ENCODE results near the gene ARX.

DNA sequence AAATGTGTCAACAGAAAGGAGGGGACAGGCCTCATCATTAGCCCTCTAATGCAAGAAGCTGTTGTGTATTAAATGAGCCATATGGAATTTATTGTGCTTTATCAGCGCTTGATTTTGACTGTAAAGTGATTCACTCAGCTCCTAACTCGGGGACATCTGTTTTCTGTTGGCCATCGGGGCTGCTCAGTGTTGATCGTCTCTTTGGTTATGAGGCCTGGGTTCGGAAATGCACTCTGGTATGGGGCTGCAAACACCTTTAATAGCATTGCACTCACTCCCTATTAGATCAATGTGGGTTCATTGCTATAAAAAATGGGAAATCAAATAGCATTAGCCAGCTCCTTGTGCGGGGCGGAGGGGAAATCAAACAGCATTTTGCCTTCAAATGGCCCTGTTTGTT is 6.4 kb downstream of the ARX start:
- TF ChIP-seq, protein P1, sequence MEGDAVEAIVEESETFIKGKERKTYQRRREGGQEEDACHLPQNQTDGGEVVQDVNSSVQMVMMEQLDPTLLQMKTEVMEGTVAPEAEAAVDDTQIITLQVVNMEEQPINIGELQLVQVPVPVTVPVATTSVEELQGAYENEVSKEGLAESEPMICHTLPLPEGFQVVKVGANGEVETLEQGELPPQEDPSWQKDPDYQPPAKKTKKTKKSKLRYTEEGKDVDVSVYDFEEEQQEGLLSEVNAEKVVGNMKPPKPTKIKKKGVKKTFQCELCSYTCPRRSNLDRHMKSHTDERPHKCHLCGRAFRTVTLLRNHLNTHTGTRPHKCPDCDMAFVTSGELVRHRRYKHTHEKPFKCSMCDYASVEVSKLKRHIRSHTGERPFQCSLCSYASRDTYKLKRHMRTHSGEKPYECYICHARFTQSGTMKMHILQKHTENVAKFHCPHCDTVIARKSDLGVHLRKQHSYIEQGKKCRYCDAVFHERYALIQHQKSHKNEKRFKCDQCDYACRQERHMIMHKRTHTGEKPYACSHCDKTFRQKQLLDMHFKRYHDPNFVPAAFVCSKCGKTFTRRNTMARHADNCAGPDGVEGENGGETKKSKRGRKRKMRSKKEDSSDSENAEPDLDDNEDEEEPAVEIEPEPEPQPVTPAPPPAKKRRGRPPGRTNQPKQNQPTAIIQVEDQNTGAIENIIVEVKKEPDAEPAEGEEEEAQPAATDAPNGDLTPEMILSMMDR (IDR thresholded peaks at IDR 0.05) = no peak
- no peak for TF ChIP-seq POLR2A (IDR thresholded peaks at IDR 0.05)

All from testis (tissue), 2 donors.